Measurements from ENCODE around the gene SMIM38.
"Not testable (repeated sequence)": the region's sequence is repeated elsewhere in the genome, so short reads cannot be mapped to it uniquely, and the experiment has no call there.

Gene SMIM38

GRCh38 chr11:69122630-69123431 lies 32.9 kb upstream of the SMIM38 start:
- DNase-seq, result peak; percentile 76

GRCh38 chr11:69123593-69124545 lies 31.9 kb upstream of the SMIM38 start:
- no peak for DNase-seq

DNA sequence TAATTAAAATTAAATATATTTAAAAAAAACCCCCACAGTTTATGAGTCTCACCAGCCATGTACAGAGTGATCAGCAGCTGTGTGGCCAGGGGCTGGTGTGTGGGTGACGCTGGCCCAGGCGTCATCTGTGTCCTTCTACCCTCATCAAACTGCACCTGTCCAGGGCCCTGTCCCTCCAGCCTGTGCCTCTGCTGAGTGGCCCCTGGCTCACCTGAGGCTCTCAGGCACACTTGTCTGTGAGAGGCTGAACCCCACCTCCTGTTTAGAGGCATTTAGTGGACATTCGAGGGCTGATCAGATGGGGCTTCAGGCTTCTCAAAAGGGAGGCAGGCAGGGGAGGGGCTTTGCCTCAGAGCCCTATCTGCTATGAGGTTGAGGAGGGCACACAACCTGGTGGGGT lies 29.9 kb upstream of the SMIM38 start:
- DNase-seq, result no peak

DNA sequence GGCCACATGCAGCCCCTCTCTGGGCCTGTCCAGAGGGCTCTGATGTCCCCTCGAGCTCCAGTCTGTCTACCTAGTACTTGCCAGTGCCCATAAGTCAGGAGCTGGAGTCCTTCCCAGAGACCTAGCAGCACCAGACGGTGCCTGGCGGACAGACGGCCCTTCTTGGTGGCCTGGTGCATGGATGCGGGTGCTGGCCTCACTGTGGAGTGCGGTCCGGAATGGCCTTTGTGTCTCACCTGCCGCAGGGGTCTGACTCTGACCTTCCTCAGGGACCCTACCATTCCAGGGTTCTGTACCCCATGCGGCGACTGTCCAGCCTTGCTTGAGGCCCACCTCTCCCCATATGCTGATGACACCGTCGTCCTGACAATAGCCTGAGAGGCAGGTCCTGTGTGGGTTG lies 29.4 kb upstream of the SMIM38 start:
- DNase-seq, result no peak

DNA sequence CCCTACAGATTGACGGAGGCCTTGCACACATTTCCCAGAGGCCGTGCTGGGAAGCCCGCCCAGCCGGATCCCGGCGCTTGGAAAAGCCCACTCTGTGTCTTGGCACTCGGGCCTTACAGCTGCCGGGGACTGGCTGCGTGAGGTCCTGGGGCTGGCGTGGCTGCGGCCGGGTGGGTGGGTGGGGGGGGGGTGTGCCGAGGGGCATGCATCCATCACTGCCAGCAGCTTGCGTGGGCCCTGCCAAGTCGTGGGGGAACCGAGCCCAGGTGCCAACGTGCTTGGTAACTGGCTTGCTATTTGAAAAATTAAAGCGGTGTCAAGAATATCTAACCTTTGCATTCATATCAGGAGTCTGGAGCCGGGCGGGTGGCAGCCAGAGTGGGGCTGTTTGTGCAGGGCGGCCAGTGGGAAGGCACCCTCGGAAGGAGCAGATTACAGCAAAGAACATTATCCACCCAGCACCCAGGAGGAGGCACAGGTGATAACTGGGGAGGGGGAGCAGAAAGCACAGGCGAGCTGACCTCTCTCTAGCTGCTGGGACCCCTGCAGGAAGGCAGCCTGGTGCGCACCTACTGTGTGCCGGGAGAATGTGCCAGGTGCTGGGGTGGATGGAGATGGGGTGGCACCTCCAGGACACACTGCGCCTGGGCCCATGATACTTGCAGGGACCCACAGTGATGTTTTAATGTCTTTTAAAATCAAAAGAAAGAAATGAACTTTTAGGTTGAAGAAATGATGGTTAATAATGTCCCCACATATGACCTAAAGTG lies 28.5 kb upstream of the SMIM38 start:
- no peak for DNase-seq

GRCh38 chr11:69127884-69128283 lies 27.9 kb upstream of the SMIM38 start:
- no peak for DNase-seq

DNA sequence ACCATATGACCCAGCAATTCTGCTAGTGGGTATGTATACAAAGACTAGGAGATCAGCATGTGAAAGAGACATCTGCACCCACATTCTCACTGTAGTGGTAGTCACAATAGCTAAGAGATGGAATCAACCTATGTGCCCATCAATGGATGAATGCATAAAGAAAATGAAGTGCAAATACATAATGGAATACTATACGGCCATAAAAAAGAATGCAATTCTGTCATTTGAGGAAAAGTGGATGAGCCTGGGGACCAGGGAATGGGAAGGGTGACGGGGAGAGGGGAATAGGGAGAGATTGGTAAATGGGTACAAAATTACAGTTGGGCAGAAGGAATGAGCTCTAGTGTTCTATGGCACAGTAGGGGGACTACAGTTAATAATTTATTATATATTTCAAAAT lies 26.7 kb upstream of the SMIM38 start:
- no peak for DNase-seq

DNA sequence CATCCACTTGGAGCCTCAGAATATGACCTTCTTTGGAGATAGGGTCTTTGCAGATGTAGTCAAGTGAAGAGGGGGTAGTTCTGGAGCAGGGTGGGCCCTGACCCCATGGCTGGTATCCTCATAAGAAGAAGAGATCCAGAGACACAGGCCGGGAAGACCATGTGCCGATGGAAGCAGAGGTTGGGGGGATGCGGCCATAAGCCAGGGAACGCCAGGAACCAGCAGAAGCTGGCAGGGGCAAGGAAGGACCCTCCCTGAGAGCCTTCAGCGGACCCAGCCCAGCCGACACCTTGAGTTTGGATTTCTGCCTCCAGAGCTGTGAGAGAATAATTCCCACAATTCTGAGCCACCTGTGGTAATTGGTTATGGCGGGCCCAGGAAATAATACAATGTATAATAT lies 26.1 kb upstream of the SMIM38 start:
- DNase-seq, result no peak

GRCh38 chr11:69130654-69131053 lies 25.1 kb upstream of the SMIM38 start:
- DNase-seq, result no peak

- no peak for DNase-seq
These were observed 24.6 kb upstream of the SMIM38 start for GRCh38 chr11:69131121-69131566.

GRCh38 chr11:69131644-69132300 lies 24.0 kb upstream of the SMIM38 start:
- peak; percentile 81 for DNase-seq

DNA sequence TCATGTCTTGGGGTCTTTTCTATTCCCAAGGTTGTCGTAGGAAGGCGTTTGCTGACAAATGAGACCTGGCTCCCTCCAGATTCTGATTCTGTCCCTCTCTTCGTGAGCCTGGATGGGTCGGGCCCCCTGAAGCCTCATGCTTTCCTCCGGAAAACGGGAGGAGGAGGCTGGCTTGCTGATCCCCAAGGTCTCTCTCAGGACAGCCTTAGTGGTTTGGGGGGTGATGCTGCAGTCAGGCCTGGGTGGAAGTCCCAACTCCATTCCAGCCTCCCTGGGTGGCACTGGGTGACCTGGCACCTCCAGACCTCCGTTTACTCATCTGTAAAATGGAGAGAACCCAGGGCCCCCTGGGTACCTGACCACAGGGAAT lies 23.4 kb upstream of the SMIM38 start:
- DNase-seq, result no peak

GRCh38 chr11:69133251-69133650 lies 22.5 kb upstream of the SMIM38 start:
- DNase-seq, result no peak

DNA sequence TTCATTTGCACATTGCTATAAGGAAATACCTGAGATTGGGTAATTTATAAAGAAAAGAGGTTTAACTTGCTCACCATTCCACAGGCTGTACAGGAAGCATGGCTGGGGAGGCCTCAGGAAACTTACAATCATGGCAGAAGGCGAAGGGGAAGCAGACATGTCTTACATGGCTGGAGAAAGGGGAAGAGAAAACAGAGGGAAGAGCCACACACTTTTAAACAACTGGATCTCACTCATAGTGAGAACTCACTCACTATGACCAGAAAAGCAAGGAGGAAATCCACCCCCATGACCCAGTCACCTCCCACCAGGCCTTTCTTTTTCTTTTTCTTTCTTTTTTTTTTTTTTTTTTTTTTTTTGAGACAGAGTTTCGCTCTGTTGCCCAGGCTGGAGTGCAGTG lies 21.6 kb upstream of the SMIM38 start:
- DNase-seq, result not testable (repeated sequence)

DNA sequence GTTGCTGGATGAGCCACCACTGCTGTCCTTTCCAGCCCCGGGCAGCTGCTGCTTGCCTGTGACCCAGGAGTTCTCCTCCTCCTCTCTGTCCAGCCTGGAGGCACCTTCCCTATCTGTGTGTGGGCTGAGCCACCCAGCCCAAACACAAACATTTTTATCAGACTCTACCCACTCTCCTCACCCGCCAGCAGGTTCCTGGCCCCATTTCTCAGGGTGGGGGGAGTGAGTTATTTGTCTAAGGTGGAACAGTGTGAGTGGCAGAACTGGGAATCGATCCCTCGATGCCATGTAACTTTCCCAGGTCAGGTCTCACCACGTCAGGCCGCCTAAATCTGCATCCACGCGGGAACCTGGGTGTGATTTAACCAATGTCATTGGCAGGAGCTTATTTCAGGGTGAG lies 20.8 kb upstream of the SMIM38 start:
- DNase-seq, result no peak

GRCh38 chr11:69135420-69136363 lies 20.0 kb upstream of the SMIM38 start:
- no peak for DNase-seq

DNA sequence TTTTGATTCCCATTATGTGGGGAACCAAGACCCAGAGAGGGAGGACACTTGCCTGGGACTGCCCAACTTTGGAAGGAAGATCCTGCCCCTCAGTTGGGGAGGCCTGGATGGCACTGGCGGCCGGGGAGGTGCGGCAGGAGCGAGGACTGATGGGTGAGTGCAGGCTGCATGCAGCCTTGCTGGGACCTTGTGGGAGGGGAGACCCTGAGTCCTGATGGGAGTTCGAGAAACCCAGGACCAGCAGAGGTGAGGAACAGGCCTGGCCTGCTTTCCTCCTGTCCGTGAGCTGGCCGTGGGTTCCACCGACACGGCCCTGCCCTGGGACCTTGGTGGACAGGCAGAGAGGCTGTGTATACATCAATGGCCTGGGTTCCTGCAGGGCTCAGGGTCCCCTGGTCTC lies 19.3 kb upstream of the SMIM38 start:
- no peak for DNase-seq

DNA sequence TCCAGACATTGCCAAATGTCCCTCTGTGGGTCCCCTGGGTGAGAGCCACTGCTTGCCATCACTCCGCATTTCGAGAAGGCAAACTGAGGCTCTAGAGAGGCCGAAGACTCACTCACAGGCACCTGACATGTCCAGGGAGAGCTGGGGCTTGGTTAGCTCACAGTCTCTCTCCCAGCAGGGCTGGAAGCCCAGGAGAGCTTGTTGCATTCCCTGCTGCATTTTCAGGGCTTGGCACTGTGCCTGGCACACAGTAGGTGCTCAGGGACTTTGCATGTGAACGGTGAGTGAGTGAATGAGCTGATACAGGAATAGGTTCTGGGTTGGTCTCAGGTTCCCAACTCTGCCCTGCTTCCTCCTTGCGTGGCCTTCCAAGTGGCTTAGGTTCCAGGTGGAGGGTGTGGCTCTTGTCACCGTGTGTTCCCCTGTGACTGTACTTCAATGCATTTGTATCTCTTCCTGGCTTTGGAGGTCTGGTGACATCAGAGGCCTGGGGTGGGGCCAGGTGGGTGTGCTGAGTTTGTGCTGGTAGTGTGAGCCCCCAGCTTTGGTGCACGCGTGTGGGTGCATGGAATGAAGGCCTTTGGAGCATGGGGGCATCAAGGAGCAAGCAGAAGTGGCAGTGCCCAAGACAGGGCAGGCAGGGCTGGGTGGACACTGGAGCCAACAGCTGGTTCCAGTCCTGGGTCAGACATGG lies 18.4 kb upstream of the SMIM38 start:
- DNase-seq, result no peak

DNA sequence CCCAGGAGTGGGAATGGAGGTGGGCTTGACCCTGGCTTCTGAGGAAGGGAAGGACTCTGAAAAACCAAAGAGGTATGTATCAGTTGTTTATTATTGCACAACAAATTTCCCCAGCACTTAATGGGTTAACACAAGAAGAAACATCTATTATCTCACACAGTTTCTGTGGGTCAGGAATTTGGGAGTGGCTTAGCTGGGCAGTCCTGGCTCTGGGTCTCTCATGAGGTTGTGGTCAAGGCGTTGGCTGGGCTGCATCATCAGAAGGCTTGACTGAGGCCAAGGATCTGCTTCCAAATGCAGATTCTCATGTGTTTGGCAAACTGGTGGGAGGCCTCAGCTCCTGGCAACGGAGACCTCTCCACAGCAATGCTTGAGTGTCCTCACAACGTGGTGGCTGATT lies 17.5 kb upstream of the SMIM38 start:
- peak; percentile 43 for DNase-seq

- DNase-seq, result not testable (repeated sequence)
These were observed 15.6 kb upstream of the SMIM38 start for GRCh38 chr11:69140161-69140560.

- no peak for DNase-seq
These were observed 15.1 kb upstream of the SMIM38 start for GRCh38 chr11:69140635-69141034.

Data from fibroblast of upper back skin (primary cell).